SJSA1 (cell line): ENCODE results near the gene POLR3A. TPM values are rescaled to one million over a fixed set of nuclear protein-coding genes. Genes with fewer than 3 reads are reported as not detected.

ENCODE experiments used
- DNase-seq, 2 experiments: peaks; one replicate each; pipeline ENCODE4 v3.0.0-alpha.2; 2015 to 2020; ENCODE audit warnings: low spot score in 2 of 2, low read depth in 1 of 2
- H3K27ac ChIP-seq: fragments of 250-450 bp; sonication (Bioruptor Pico); 2 replicates; pipeline ENCODE4 v1.5.1; 2020; ENCODE audit warnings: mild to moderate bottlenecking, moderate library complexity
- H3K27me3 ChIP-seq: fragments of 250-450 bp; sonication (Bioruptor Pico); replicated peaks from 2 replicates; pipeline ENCODE4 v1.5.1; 2020; ENCODE audit warnings: mild to moderate bottlenecking, moderate library complexity
- H3K36me3 ChIP-seq: fragments of 250-450 bp; sonication (Bioruptor Pico); 2 replicates; pipeline ENCODE4 v1.5.1; 2020; ENCODE audit warnings: mild to moderate bottlenecking
- H3K4me1 ChIP-seq: fragments of 250-450 bp; sonication (Bioruptor Pico); replicated peaks from 2 replicates; pipeline ENCODE4 v1.6.1; 2021; ENCODE audit warnings: mild to moderate bottlenecking
- H3K4me3 ChIP-seq: fragments of 250-450 bp; sonication (Bioruptor Pico); 2 replicates; pipeline ENCODE4 v1.5.1; 2020; ENCODE audit warnings: mild to moderate bottlenecking
- H3K9me3 ChIP-seq: fragments of 250-450 bp; sonication (Bioruptor Pico); replicated peaks from 2 replicates; pipeline ENCODE4 v1.5.1; 2020; ENCODE audit warnings: mild to moderate bottlenecking
- total RNA-seq: library from RNA; depleted of rRNA; stranded (reverse); fragments of >200 nt; shearing (Covaris generic); gene quantifications from 2 replicates; pipeline ENCODE4 v1.2.3, GENCODE V29; 2014; rRNA removed

Gene POLR3A
- total RNA-seq, 1 experiment from 2014 or later = 10.8 TPM

DNA sequence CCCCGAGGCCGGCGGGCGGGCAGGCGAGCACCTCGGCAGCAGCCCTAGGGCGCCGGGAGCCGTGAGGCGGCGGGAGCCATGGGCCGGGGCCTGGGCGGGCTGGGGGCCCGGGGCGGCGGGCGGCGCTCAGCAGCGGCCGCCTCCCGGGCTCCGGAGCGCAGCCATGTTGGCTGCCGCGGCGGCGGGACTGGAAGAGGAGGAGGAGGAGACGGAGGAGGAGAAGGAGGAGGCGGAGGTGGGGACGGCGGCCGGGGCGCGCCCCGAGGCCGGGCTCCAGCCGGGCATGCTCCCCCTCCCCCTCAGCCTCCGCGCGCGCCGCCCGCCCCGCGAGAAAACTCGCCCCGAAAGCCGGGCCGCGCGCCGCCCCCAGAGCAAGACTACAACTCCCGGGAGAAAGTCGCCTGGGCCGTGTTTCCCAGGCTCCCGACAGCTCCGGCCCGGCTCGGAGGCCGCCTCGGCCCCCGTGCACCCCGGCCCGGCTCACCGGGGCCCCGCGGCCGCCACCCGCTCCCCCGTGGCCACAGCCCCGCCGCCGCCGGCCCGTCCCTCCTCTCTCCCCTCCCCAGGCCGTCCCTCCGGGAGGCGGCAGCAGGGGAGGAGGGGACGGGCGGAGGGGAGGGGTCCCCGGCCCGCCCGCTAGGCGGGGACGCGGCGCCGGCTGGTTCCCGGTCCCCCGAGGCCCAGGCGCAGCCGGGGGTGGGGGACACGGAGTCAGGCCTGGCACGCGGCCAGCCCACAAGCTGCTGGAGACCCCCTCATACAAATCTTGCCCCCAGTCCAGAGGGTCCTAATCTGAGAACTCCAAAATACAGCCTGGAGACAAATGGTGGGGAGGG lies 102.5 kb downstream of the POLR3A start, which contains the start of gene DLG5:
DLG5 (minus strand) TSS at position 190 of the 836 bp plus-strand sequence. CDS start 235 bp downstream, outside the sequence.
- H3K27ac ChIP-seq = peak within 1 kb of the TSS; percentile 30; the same call in 1 of the 2 replicates
- peaks cover 20% of the 10 kb centered on the region for H3K36me3 ChIP-seq
- H3K9me3 ChIP-seq = peaks cover 4% of the 10 kb centered on the region
- DNase-seq = peak in 1 of 2 experiments; percentile 74
- no peaks in the 10 kb centered on the region for H3K27me3 ChIP-seq
- peaks cover 17% of the 10 kb centered on the region for H3K4me1 ChIP-seq
- peak within 1 kb of the TSS; percentile 97 for H3K4me3 ChIP-seq

DNA sequence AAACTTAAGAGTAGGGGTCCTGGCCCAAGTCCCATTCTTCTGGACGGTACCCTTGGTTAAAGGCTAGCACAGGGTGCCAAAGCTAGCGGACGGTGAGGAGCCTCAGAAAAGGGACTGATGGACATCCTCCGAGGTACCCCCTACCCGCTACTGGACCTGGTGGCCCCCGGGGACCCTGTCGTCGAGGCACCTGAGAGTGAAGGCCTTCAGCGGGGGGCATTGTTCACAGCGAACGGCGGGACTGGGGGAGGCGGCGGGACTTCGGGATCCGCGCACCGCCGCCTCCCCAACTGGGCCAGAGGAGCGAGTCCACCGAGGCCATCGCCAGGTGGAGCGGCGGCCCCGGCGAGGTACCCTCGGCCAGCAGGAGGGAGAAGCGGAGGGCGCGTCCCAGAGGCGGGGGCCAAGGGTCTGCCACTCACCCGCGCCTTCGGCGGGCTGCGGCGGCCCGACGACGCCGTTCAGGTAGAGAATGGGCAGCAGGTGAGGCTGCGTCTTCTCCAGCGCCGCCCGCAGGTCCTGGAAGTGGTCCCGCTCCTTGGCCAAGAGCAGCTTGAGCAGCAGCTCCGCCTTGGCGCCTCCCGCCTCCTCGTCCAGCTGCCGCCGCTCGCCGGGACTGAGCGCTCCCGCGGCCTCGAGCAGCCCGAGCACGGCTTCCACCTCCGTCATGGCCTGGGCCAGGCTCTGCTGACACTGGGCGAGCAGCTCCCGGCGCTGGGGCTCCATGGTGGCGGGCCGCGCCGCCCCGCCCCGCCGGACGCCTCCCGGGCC lies 103.3 kb downstream of the POLR3A start:
- H3K27ac ChIP-seq = no peak overlapping the region
- no peaks in the 10 kb centered on the region for H3K27me3 ChIP-seq
- peak overlapping the region; percentile 97 for H3K4me3 ChIP-seq
- H3K36me3 ChIP-seq = peaks cover 23% of the 10 kb centered on the region
- peaks cover 4% of the 10 kb centered on the region for H3K9me3 ChIP-seq
- peak in 1 of 2 experiments; percentile 50 for DNase-seq
- peaks cover 20% of the 10 kb centered on the region for H3K4me1 ChIP-seq

DNA sequence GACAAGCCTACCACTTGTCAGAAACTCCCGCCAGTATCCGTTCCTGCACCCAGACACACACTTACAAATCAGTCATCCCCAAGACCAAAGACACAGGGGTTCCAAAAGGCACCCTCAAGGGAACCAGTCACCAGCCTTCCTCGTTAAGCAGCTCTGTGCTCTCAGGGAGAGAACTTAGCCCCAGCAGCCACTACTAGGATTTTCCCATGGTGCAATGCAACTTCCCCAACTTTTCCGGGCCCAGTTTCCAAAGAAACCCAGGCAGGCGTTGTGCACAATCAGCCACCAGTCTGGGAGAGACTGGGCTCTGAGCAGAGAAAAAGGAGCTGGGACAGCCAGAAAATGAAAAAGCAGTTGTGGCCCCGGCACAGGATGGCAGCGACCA lies 103.9 kb downstream of the POLR3A start:
- no peaks in the 10 kb centered on the region for H3K27me3 ChIP-seq
- peaks cover 26% of the 10 kb centered on the region for H3K4me1 ChIP-seq
- peak overlapping the region; percentile 97 for H3K4me3 ChIP-seq
- DNase-seq = peak in 1 of 2 experiments; percentile 52
- H3K9me3 ChIP-seq = peaks cover 4% of the 10 kb centered on the region
- peaks cover 23% of the 10 kb centered on the region for H3K36me3 ChIP-seq
- no peak overlapping the region for H3K27ac ChIP-seq

DNA sequence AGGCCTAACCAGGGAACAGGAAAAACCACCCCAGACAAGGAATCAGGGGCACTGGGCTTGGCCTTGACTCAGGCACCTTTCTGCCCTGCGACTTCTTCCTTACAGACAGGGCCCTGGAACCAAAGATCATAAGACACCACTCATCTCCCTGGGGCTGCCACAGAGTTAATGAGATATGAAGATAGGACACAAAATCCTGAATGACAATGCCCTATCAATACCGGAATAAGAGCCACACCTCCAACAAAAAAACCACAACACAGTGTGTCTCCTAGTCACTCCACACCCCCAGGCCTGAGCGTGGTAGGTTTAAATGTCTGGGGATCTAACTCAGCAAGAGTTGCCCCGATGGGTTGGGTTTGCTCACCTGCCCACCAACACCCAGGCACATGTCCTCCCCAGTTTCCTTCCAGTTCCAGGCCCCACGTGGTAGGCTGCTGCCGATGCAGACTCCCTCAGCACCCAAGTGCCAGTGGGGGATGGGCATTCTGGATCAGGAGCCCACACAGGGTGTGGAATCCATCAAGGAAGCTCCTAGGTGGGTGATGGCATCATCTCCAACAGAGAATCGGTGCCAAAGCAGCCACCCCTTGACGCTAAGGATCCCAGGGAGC lies 106.6 kb downstream of the POLR3A start:
- no peak for DNase-seq
- peaks cover 42% of the 10 kb centered on the region for H3K4me1 ChIP-seq
- H3K27me3 ChIP-seq = no peaks in the 10 kb centered on the region
- no peak overlapping the region for H3K27ac ChIP-seq
- H3K9me3 ChIP-seq = peaks cover 4% of the 10 kb centered on the region
- no peak overlapping the region for H3K4me3 ChIP-seq
- H3K36me3 ChIP-seq = peaks cover 25% of the 10 kb centered on the region

DNA sequence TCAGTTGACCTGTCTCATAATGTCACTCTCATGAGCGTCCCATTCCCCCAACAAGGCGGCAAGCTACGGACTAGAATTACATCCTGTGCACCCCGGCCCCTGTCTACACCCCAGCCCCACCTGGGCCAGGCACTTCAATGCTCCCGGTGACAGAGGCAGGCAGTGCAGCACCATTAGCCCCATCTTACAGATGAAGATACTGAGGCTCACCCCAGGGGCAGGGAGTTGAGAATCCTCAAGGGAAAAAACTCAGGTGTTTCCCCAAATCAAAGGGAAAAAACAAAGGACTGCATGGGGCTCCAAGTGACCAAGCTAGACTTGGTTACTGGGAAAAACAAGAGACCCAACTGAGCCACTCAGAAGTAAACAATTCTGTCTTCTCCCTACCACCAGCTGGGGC lies 107.3 kb downstream of the POLR3A start:
- Histone ChIP-seq H3K27me3 (no peaks in the 10 kb centered on the region), H3K4me1 (peaks cover 40% of the 10 kb centered on the region), H3K4me3 (no peak overlapping the region), H3K36me3 (peaks cover 24% of the 10 kb centered on the region), H3K27ac (no peak overlapping the region), H3K9me3 (peaks cover 4% of the 10 kb centered on the region)
- no peak for DNase-seq

DNA sequence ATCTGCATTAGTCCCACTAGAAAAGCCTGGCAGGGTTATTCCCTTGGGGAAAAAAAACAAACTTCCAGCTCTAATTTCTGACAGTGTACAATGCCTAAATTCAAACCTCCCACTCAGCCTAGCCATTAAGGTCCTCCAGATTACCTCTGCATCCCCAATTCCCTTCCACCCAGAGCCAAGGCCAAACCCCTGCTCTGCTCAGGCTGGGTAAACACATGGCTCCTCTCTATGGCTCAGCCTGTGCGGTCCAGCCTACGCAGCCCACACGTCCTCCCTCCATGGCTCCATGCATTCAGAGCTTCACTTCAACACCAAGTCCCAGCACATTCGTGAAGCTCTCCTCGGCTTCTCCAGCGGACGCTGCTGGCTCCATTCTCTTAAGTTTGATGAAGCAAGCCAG lies 107.9 kb downstream of the POLR3A start:
- no peaks in the 10 kb centered on the region for H3K27me3 ChIP-seq
- no peak overlapping the region for H3K27ac ChIP-seq
- no peak overlapping the region for H3K4me3 ChIP-seq
- H3K9me3 ChIP-seq = no peaks in the 10 kb centered on the region; the same call in none of the 2 replicates
- no peak for DNase-seq
- peaks cover 19% of the 10 kb centered on the region for H3K36me3 ChIP-seq
- H3K4me1 ChIP-seq = peaks cover 36% of the 10 kb centered on the region

DNA sequence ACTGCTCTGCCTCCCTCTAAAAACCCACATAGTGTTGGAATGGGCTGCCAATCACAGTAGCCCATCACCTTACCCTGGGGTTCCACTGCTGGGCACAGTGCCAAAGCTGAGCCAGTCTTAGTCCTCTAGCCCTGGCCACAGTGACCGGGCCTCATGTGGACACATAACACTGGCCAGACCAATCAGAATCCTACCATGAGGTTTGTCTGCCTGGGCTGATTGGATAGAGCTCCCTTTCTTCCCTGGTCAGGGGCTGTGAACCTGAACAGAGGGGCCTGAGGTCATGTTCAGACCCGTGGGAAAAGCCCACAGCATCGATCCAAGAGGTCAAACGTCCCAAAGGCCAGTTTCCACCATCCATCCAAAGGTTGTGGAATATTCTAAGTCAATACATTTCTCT lies 108.8 kb downstream of the POLR3A start:
- Histone ChIP-seq H3K27ac (no peak overlapping the region), H3K27me3 (no peaks in the 10 kb centered on the region), H3K4me1 (peaks cover 35% of the 10 kb centered on the region), H3K9me3 (no peaks in the 10 kb centered on the region), H3K4me3 (no peak overlapping the region), H3K36me3 (peaks cover 12% of the 10 kb centered on the region)
- no peak for DNase-seq

DNA sequence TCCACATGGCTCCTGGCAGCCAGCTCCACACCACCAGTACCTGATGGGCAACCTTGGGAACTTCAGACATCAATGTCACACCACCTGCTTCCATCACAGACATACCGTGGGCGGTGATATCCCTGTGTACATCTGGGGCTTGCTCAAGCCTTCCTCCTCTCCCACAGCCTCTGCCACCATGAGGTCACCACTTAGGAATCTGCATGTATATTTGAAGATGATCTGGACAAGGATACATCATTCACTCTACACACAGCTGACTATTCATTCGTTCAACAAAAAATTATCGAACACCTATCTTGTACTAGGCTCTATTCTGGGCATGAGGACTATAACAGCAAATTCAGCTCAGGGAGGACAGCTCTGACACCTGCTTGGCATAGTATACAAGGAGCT lies 109.6 kb downstream of the POLR3A start:
- peak; percentile 50 to 56 for DNase-seq
- Histone ChIP-seq H3K27me3 (no peaks in the 10 kb centered on the region), H3K36me3 (peaks cover 12% of the 10 kb centered on the region), H3K9me3 (no peaks in the 10 kb centered on the region), H3K4me3 (no peak overlapping the region), H3K4me1 (peaks cover 27% of the 10 kb centered on the region), H3K27ac (no peak overlapping the region)

Other genes starting within 250 kb of the POLR3A start
- 19.5 and 27.6 TPM in 2 replicates for gene DLG5, start 102.8 kb downstream of the POLR3A start, total RNA-seq
- 2,140 and 2,791 TPM in 2 replicates for gene RPS24, start 4.3 kb upstream of the POLR3A start, total RNA-seq